A673 (cell line): ENCODE results near the gene H6PD. TPM values are rescaled to one million over a fixed set of nuclear protein-coding genes. Genes with fewer than 3 reads are reported as not detected.

ENCODE experiments used
- BruUV-seq: library from RNA; stranded (reverse); fragments of 400-500 nt; replicated peaks from 2 replicates; lab custom pipeline; 2021; lab: Mats Ljungman, UMichigan
- CTCF ChIA-PET: fragments of 300-600 bp; sonication (Branson Sonifier 250); formaldehyde crosslinking; loops from one replicate; lab custom pipeline; 2022; ENCODE audit warnings: antibody characterized with exemption; lab: Charles Lee
- POLR2A ChIA-PET: fragments of 300-600 bp; sonication (Branson Sonifier 250); formaldehyde crosslinking; loops from one replicate; lab custom pipeline; 2022; ENCODE audit warnings: antibody characterized with exemption; ENCODE audit not compliant: low non-redundant PET; lab: Charles Lee
- DNase-seq: peaks from one replicate; pipeline ENCODE4 v3.0.0-alpha.2; 2015; ENCODE audit warnings: low spot score
- H3K27ac ChIP-seq: fragments of 200-600 bp; sonication (generic); 2 replicates; pipeline ENCODE4 v1.5.1; 2016; ENCODE audit warnings: mixed run types, low read depth, mild to moderate bottlenecking, mixed read lengths, antibody characterized with exemption, low read length; ENCODE audit not compliant: poor library complexity, severe bottlenecking
- H3K27me3 ChIP-seq: fragments of 200-600 bp; sonication (generic); replicated peaks from 2 replicates; pipeline ENCODE4 v1.6.1; 2017; ENCODE audit warnings: mixed run types, low read depth, mild to moderate bottlenecking, mixed read lengths, antibody characterized with exemption, low read length; ENCODE audit not compliant: insufficient read depth, poor library complexity
- H3K36me3 ChIP-seq: fragments of 200-600 bp; sonication (generic); 2 replicates; pipeline ENCODE4 v1.6.1; 2016; ENCODE audit warnings: mixed run types, mild to moderate bottlenecking, mixed read lengths, antibody characterized with exemption, low read length; ENCODE audit not compliant: insufficient read depth, poor library complexity, severe bottlenecking
- H3K4me1 ChIP-seq: fragments of 200-600 bp; sonication (generic); 2 replicates; pipeline ENCODE4 v1.6.1; 2017; ENCODE audit warnings: mixed run types, mild to moderate bottlenecking, mixed read lengths, antibody characterized with exemption, low read length; ENCODE audit not compliant: insufficient read depth, poor library complexity, severe bottlenecking
- H3K4me3 ChIP-seq: fragments of 200-600 bp; sonication (generic); 2 replicates; pipeline ENCODE4 v1.5.1; 2016; ENCODE audit warnings: low read depth, mixed run types, mild to moderate bottlenecking, mixed read lengths, low read length; ENCODE audit not compliant: poor library complexity, severe bottlenecking
- H3K9me3 ChIP-seq: fragments of 200-600 bp; sonication (generic); 2 replicates; pipeline ENCODE4 v1.6.1; 2016; ENCODE audit warnings: mixed run types, low read depth, mild to moderate bottlenecking, mixed read lengths, antibody characterized with exemption, low read length; ENCODE audit not compliant: poor library complexity, severe bottlenecking
- EZH2 ChIP-seq: fragments of 200-600 bp; sonication (generic); IDR thresholded peaks from 2 replicates; pipeline ENCODE4 v1.6.1; 2017; ENCODE audit warnings: borderline replicate concordance, low read depth, mild to moderate bottlenecking, mixed read lengths, antibody characterized with exemption, low read length; ENCODE audit not compliant: poor library complexity, severe bottlenecking
- intact Hi-C: fragments of 100-400 bp; cut with micrococcal nuclease; formaldehyde crosslinking; loops from one replicate; pipeline ENCODE4 v1.10.0; 2022; ENCODE audit not compliant: unreplicated experiment
- total RNA-seq: library from RNA; stranded (reverse); gene quantifications from 2 replicates; pipeline ENCODE4 v1.2.3, GENCODE V29; 2021
- TF ChIP-seq, protein P1 (sequence below): fragments of 300-800, 200-600 bp; sonication (generic); conservative IDR thresholded peaks from 2 replicates; pipeline ENCODE4 v1.5.1; 2017; ENCODE audit warnings: low read depth, mild to moderate bottlenecking, antibody characterized with exemption, low read length, moderate library complexity, mixed read lengths

Gene H6PD
- total RNA-seq, 1 experiment from 2014 or later: 6.2 TPM

DNA sequence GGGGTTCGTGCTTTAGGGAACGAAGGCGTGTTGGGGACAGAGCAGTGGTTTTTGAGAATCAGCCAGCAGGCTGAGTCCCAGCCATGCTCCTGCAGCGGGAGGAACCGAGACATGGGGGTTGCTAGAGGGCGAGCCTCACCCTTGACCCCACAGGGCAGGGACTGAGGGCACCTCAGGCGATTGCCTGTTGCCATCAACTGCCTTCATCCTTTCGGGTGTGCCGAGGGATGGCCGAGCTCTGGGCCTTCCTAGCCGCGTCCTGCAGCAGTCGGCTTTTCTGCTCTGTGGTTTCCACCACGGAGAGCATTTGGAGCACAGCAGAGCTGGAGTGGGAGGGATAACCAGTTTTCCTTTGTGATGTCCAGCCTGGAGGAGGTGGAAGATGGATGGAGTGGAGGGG lies 71.4 kb downstream of the H6PD start:
- DNase-seq: no peak
- CTCF ChIA-PET: no interaction called here
- TF ChIP-seq, protein P1, sequence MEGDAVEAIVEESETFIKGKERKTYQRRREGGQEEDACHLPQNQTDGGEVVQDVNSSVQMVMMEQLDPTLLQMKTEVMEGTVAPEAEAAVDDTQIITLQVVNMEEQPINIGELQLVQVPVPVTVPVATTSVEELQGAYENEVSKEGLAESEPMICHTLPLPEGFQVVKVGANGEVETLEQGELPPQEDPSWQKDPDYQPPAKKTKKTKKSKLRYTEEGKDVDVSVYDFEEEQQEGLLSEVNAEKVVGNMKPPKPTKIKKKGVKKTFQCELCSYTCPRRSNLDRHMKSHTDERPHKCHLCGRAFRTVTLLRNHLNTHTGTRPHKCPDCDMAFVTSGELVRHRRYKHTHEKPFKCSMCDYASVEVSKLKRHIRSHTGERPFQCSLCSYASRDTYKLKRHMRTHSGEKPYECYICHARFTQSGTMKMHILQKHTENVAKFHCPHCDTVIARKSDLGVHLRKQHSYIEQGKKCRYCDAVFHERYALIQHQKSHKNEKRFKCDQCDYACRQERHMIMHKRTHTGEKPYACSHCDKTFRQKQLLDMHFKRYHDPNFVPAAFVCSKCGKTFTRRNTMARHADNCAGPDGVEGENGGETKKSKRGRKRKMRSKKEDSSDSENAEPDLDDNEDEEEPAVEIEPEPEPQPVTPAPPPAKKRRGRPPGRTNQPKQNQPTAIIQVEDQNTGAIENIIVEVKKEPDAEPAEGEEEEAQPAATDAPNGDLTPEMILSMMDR: no peak
- TF ChIP-seq EZH2: no peak
- H3K27me3 ChIP-seq: no peaks in the 10 kb centered on the region
- BruUV-seq: no TSS peak
- no peak overlapping the region for H3K27ac ChIP-seq
- POLR2A ChIA-PET: no interaction called here
- peaks cover 10% of the 10 kb centered on the region for H3K4me1 ChIP-seq
- intact Hi-C loops: no loop called here
- H3K4me3 ChIP-seq: no peak overlapping the region
- no peaks in the 10 kb centered on the region for H3K9me3 ChIP-seq
- H3K36me3 ChIP-seq: no peaks in the 10 kb centered on the region

DNA sequence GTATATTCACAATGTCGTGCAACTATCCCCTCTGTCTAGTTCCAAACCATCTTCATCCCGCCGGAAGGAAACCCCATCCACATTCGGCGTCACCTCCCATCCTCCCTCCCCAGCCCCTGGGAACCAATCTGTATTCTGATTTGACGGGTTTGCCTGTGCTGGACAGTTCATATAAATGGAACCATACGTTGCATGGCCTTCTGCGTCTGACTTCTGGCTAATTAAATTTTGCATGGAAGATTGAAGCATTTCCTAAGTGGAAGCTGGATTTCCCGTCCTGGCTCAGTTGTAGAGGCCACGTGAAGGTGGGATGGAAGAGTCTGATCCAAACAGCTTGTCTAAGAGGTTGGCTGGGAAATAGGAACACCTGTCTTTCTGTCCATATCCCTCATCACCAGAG lies 72.7 kb downstream of the H6PD start:
- no peak overlapping the region for H3K4me3 ChIP-seq
- no peaks in the 10 kb centered on the region for H3K36me3 ChIP-seq
- H3K9me3 ChIP-seq: no peaks in the 10 kb centered on the region
- intact Hi-C loops: no loop called here
- no peak overlapping the region for H3K27ac ChIP-seq
- TF ChIP-seq, protein P1: no peak
- no peak for TF ChIP-seq EZH2
- BruUV-seq: no TSS peak
- no peaks in the 10 kb centered on the region for H3K27me3 ChIP-seq
- ChIA-PET POLR2A (no interaction called here), CTCF (no interaction called here)
- peaks cover 10% of the 10 kb centered on the region for H3K4me1 ChIP-seq
- no peak for DNase-seq

DNA sequence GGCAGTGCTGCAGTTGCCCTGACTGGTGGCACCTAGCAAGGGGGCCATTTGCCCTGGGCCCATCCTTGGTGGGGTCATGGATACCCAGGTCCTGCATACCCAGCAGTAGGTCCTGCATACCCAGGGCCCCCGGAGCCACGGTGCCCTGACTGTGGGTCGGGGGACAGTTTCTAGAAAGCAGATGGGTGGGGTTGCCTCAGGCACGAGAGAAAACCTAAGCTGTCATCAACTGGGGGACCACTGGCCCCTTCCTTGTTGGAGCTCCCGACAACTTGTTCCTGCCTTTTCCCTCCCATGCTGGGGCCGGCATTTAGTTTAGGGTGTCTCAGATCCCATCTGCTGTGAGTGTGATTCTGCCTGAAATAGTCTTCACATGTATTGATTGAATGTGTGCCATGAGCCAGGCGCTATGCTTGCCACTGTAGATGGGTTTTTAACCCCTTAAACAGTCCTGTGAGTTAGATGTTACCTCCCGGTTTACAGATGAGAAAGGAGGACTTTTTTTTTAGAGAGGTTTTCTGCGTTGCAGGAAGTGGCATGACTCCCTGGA lies 73.7 kb downstream of the H6PD start:
- no TSS peak for BruUV-seq
- TF ChIP-seq, protein P1: no peak
- no peak for TF ChIP-seq EZH2

More for the DNA sequence above, 73.7 kb downstream of the H6PD start:
- no peak for DNase-seq
- H3K9me3 ChIP-seq: no peaks in the 10 kb centered on the region
- intact Hi-C loops: no loop called here
- no peak overlapping the region for H3K4me3 ChIP-seq
- H3K27ac ChIP-seq: no peak overlapping the region
- H3K27me3 ChIP-seq: no peaks in the 10 kb centered on the region
- CTCF ChIA-PET: no interaction called here
- no peaks in the 10 kb centered on the region for H3K36me3 ChIP-seq
- H3K4me1 ChIP-seq: no peaks in the 10 kb centered on the region
- POLR2A ChIA-PET: no interaction called here
